ENCODE measurements around the gene SPNS2.

Gene SPNS2

DNA sequence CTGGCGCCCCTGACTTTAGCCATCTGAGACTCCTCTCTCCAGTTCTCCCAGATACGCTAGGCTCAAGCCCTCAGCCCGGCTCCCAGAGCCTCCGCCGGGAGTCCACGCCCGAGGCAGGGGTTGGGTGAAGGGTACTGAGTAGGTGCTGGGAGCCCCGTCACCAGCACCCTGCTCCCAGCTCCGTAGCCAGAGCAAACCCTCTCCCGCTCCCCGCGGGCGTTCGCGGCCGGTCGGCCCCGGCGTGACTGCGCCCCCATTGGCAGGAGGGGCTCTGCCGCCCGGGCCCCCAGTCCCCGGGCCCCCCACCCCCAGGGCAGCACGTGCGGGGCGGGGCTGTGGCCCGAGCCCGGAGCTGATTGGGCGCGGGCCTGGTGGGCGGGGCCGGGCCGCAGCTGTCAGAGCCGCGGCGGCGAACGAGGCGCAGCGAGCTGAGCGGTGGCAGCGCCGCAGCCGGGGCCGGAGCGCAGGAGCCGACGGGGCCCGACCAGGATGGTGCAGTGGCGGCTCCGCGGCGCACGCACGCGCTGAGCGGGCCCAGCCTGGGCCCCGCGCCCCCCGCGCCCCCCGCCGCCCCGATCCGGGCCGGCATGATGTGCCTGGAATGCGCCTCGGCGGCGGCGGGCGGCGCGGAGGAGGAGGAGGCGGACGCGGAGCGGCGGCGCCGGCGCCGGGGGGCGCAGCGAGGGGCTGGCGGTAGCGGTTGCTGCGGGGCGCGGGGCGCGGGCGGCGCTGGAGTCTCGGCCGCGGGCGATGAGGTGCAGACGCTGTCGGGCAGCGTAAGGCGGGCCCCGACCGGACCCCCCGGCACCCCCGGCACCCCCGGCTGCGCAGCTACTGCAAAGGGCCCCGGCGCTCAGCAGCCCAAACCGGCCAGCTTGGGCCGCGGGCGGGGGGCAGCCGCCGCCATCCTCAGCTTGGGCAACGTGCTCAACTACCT lies at the start of gene SPNS2:
Gene SPNS2 (plus strand): TSS at position 421 of the 937 bp plus-strand sequence. CDS start 167 bp downstream, at position 588.
- DNase-seq (ENCODE audit: low spot score): peak; percentile 94

- peak; percentile 52 for DNase-seq (ENCODE audit: low spot score)
Observed at GRCh38 chr17:4449736-4450135, 48.9 kb upstream of the SPNS2 start.

DNA sequence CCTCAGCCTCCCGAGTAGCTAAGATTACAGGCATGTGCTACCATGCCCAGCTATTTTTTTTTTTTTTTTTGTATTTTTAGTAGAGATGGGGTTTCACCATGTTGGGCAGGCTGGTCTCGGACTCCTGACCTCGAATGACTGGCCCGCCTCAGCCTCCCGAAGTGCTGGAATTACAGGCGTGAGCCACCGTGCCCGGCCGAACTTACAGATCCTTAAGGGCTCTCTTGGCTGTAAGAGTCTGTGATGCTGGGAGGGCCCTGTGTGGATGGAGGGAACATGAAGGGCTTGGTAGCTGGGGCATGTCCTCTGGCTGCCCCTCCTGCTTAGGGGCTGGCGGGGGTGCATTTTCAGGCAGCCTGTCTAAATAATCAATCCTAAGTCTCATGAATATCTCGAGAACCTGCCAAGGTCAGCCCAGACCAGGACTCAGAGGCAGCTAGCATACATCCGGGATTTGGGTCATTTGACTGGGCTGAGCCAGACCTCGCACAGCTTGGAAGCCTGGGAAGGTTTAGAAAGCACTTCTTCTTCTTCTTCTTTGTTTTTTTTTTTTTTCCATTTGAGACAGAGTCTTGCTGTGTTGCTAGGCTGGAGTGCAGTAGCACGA lies 47.9 kb upstream of the SPNS2 start:
- no peak for DNase-seq (ENCODE audit: low spot score)

GRCh38 chr17:4453812-4454591 lies 44.7 kb upstream of the SPNS2 start:
- no peak for DNase-seq (ENCODE audit: low spot score)

DNA sequence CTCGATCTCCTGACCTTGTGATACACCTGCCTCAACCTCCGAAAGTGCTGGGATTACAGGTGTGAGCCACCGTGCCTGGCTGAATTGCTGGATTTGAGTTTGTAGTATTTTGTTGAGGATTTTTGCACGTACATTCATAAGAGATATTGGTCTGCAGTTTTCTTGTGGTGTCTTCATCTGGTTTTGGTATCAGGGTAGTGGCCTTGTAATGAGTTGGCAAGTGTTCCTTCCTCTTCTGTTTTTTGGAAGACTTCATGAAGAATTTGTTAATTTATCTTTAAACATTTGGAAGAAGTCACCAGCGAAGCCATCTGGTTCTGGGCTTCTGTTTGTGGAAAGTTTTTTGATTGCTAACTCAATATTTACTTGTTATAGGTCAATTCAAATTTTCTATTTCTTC lies 38.0 kb upstream of the SPNS2 start:
- DNase-seq (ENCODE audit: low spot score): no peak

DNA sequence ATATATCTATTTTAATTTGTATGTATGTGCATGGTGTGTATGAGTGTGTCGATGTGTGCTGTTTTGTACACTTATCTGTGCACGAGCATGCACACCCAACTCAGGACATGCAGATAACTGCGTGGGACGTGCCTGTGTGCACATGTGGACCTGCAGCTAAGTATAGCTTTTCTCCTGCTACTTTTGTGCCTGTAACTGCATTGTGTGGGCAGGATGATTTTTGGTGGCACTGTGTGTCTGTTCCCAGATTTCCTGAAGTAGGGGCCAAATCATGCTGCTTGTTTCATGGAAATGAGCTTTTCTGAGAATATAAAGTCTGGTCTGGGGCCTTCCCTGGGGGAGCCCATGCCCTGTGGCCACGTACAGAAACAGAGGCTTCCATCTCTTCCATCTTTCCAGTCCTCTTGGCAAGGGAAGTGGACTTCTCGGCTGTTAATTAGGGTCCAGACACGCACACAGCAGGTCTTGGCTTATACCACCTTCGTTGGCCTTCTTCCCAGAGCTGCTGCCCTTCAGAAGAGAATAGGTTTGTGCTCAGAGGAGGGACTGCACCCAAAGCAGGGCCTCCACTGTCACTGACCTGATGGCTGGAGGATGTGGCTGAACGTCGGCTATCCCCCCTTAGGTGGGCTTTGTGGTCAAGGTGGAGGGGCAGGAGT lies 34.7 kb upstream of the SPNS2 start:
- no peak for DNase-seq (ENCODE audit: low spot score)

DNA sequence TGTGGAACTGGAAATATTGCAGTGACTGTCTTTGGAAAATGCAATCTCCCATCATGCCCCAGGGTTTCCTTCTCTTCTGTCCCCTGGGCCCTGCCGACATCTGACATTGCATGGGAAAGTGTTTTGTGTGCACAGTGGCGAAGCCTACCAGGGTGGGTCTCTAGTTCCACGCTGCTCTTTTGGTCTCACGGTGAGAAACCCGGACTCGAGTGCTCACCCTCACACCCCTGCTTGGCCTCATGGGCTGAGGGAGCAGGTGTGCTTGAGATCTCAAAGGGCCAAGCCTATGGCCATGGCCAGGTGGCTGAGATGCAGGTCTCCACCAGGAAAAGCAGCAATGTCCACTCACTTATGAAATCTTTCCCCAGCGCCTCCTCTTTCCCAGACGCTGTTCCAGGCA lies 32.9 kb upstream of the SPNS2 start:
- no peak for DNase-seq (ENCODE audit: low spot score)

- no peak for DNase-seq (ENCODE audit: low spot score)
Observed at GRCh38 chr17:4467287-4467686, 31.4 kb upstream of the SPNS2 start.

GRCh38 chr17:4469552-4469951 lies 29.1 kb upstream of the SPNS2 start:
- no peak for DNase-seq (ENCODE audit: low spot score)

GRCh38 chr17:4472286-4472685 lies 26.4 kb upstream of the SPNS2 start:
- DNase-seq (ENCODE audit: low spot score): no peak

GRCh38 chr17:4474093-4474492 lies 24.6 kb upstream of the SPNS2 start:
- DNase-seq (ENCODE audit: low spot score): no peak

DNA sequence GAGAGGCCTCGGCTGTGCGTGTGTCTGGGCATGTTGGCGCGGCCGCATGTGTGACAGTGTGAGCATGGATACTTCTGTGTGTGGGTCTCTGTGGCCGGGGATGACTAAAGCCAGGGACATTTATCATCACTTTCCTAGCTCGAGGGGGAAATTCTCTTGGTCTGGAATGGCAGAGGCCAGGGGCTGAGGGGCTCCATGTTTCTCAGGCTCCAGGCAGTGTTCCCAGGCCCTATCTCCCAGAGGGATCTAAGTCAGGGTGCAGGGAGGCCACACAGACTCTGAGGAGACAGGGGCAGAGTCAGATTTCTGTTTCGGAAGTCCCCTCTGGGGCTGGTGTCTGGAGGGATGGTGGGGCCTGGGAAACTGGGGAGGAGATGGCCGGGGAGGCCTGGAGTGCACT lies 23.7 kb upstream of the SPNS2 start:
- no peak for DNase-seq (ENCODE audit: low spot score)

DNA sequence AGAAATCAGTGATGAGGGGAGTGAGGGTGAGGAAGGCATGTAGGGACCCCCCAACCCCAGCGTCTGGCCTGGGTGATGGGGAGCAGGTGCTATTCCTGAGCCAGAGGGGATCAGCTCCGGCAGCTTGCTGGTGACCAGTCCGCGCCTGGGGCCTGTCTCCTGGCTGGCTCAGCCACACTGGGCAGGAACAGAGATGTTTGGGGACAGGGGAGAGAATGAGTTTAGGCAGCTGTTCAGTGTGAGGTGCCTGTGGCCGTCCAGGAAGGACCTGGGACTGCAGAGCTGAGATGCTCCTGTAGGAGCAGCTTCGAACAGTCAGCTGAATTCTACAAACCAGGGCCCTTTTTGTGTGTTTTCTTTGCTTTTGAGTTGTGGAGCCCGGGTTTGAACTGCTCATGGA lies 23.2 kb upstream of the SPNS2 start:
- DNase-seq (ENCODE audit: low spot score): no peak

DNA sequence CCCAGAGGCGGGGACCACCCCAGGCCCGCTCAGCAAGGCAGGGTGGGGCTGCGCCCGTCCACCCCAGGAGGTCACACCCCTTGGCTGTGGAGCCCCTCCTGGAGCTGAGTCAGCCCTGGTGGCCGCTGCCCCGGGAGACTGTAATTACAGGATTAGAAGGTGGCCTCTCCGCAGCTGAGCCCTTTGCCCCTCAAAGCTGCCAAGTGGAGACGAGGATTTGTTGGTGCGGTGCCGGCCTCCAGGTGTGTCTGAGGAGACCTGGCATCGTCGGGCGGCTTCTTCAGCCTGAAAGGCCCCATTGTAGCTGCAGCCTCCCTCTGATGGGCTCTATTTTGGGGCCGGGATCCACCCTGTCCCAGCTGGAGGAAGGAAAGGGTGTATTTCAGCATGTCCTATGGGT lies 22.7 kb upstream of the SPNS2 start:
- DNase-seq (ENCODE audit: low spot score): no peak

- no peak for DNase-seq (ENCODE audit: low spot score)
Observed at GRCh38 chr17:4476511-4477070, 22.1 kb upstream of the SPNS2 start.

- DNase-seq (ENCODE audit: low spot score): no peak
Observed at GRCh38 chr17:4477255-4477791, 21.4 kb upstream of the SPNS2 start.

GRCh38 chr17:4478318-4478830 lies 20.3 kb upstream of the SPNS2 start:
- no peak for DNase-seq (ENCODE audit: low spot score)

GRCh38 chr17:4479340-4479981 lies 19.2 kb upstream of the SPNS2 start:
- no peak for DNase-seq (ENCODE audit: low spot score)

GRCh38 chr17:4479982-4480751 lies 18.5 kb upstream of the SPNS2 start:
- DNase-seq (ENCODE audit: low spot score): no peak

Measured in GM03348 (cell line).